Caco-2 (cell line): Measurements from ENCODE around the gene DNAJA4. TPM values are rescaled to one million over a fixed set of nuclear protein-coding genes. Genes with fewer than 3 reads are reported as not detected.

ENCODE experiments used
- BruUV-seq: library from RNA; stranded (reverse); fragments of 400-500 nt; replicated peaks from 2 replicates; lab custom pipeline; 2021; lab: Mats Ljungman, UMichigan
- CTCF ChIA-PET: fragments of 300-600 bp; sonication (Branson Sonifier 250); formaldehyde crosslinking; loops from one replicate; lab custom pipeline; 2022; ENCODE audit warnings: antibody characterized with exemption; lab: Charles Lee
- POLR2A ChIA-PET: fragments of 300-600 bp; sonication (Branson Sonifier 250); formaldehyde crosslinking; loops from one replicate; lab custom pipeline; 2022; ENCODE audit warnings: antibody characterized with exemption; lab: Charles Lee
- DNase-seq, 2 experiments: peaks; one replicate each; pipeline versions ENCODE4 v3.0.0 to v3.0.0-alpha.2; 2020 to 2022
- H3K27me3 ChIP-seq: replicated peaks from 2 replicates; pipeline ENCODE4 v1.6.0; 2011; ENCODE audit warnings: low read length; ENCODE audit not compliant: control insufficient read depth, insufficient read depth
- H3K36me3 ChIP-seq: 2 replicates; pipeline ENCODE4 v1.5.1; 2011; ENCODE audit warnings: low read length; ENCODE audit not compliant: control insufficient read depth, insufficient read depth
- H3K4me1 ChIP-seq: fragments of 250-450 bp; sonication (Bioruptor Pico); 2 replicates; pipeline ENCODE4 v1.5.1; 2020; ENCODE audit warnings: mild to moderate bottlenecking
- H3K4me3 ChIP-seq: 2 replicates; pipeline ENCODE4 v1.5.1; 2011; ENCODE audit warnings: low read depth, mild to moderate bottlenecking, control low read depth, low read length
- H3K9me3 ChIP-seq: fragments of 250-450 bp; sonication (Bioruptor Pico); 2 replicates; pipeline ENCODE4 v1.5.1; 2020; ENCODE audit warnings: mild to moderate bottlenecking, moderate library complexity
- H3K27ac Mint-ChIP-seq: one replicate; pipeline ENCODE4 v1.8.0; 2022; ENCODE audit warnings: mixed read lengths; ENCODE audit not compliant: unreplicated experiment
- H3K27me3 Mint-ChIP-seq: one replicate; pipeline ENCODE4 v1.8.0; 2022; ENCODE audit warnings: mixed read lengths; ENCODE audit not compliant: insufficient read depth, unreplicated experiment
- H3K36me3 Mint-ChIP-seq: one replicate; pipeline ENCODE4 v1.8.0; 2022; ENCODE audit warnings: mild to moderate bottlenecking, mixed read lengths; ENCODE audit not compliant: insufficient read depth, unreplicated experiment
- H3K4me1 Mint-ChIP-seq: one replicate; pipeline ENCODE4 v1.8.0; 2022; ENCODE audit warnings: low read depth, mixed read lengths; ENCODE audit not compliant: unreplicated experiment
- H3K4me3 Mint-ChIP-seq: one replicate; pipeline ENCODE4 v1.8.0; 2022; ENCODE audit warnings: mild to moderate bottlenecking, moderate library complexity, mixed read lengths; ENCODE audit not compliant: unreplicated experiment
- H3K9me3 Mint-ChIP-seq: one replicate; pipeline ENCODE4 v1.8.0; 2022; ENCODE audit warnings: mixed read lengths; ENCODE audit not compliant: unreplicated experiment
- CTCF ChIP-seq, 2 experiments: fragments of 200-600 bp in 1 of 2; IDR thresholded peaks; 1 replicate in 1 of 2; 2 replicates in 1 of 2; pipeline versions ENCODE4 v1.5.1 to v1.8.0; 2011 to 2022; ENCODE audit warnings: antibody characterized with exemption in 1 of 2, control low read depth in 1 of 2, inconsistent platforms in 1 of 2, low read depth in 1 of 2, low read length in 1 of 2, mild to moderate bottlenecking in 1 of 2, moderate library complexity in 1 of 2; ENCODE audit not compliant: insufficient read depth in 1 of 2, severe bottlenecking in 1 of 2, unreplicated experiment in 1 of 2
- intact Hi-C: fragments of 100-400 bp; cut with micrococcal nuclease; formaldehyde crosslinking; loops from one replicate; pipeline ENCODE4 v1.10.0; 2022; ENCODE audit not compliant: unreplicated experiment
- total RNA-seq: library from RNA; stranded (reverse); gene quantifications from 2 replicates; pipeline ENCODE4 v1.2.3, GENCODE V29; 2022

DNAJA4 gene
- total RNA-seq, 1 experiment from 2014 or later = 1.1 TPM

- BruUV-seq = no TSS peak
- H3K4me3 ChIP-seq = peak overlapping the region; percentile 39
- ChIA-PET POLR2A (no interaction called here), CTCF (interaction anchor here (0.6 kb wide), 2 partner anchors 41 to 608 kb away, joined by 3 read pairs; no protein-coding TSS in a partner anchor)
- DNase-seq = no peak
- intact Hi-C loops = no loop called here
- Mint-ChIP-seq H3K4me1 (peaks cover 4% of the 10 kb centered on the region), H3K27me3 (no peaks in the 10 kb centered on the region), H3K27ac (no peak overlapping the region), H3K36me3 (no peaks in the 10 kb centered on the region), H3K4me3 (peak overlapping the region; percentile 69), H3K9me3 (no peaks in the 10 kb centered on the region)
- no peaks in the 10 kb centered on the region for H3K9me3 ChIP-seq
- H3K4me1 ChIP-seq = no peaks in the 10 kb centered on the region
- no peaks in the 10 kb centered on the region; the same call in 1 of the 2 replicates for H3K27me3 ChIP-seq
- TF ChIP-seq CTCF (IDR thresholded peaks at IDR 0.05; ENCODE audit: insufficient read depth in 1 of 2, low read depth in 1 of 2, low read length in 1 of 2, severe bottlenecking in 1 of 2, unreplicated experiment in 1 of 2) = no peak
- H3K36me3 ChIP-seq = no peaks in the 10 kb centered on the region
These were observed 737 bp downstream of the DNAJA4 start for GRCh38 chr15:78265137-78265460.

GRCh38 chr15:78265752-78266224 lies 1.4 kb downstream of the DNAJA4 start:
- no peak overlapping the region for H3K4me3 Mint-ChIP-seq
- ChIA-PET CTCF (interaction anchor here (0.6 to 0.7 kb wide), 3 partner anchors 41 to 609 kb away, joined by 3 to 4 read pairs (median 3); no protein-coding TSS in a partner anchor), POLR2A (no interaction called here)
- no peaks in the 10 kb centered on the region for H3K4me1 Mint-ChIP-seq
- Histone ChIP-seq H3K4me3 (no peak overlapping the region), H3K36me3 (no peaks in the 10 kb centered on the region), H3K4me1 (no peaks in the 10 kb centered on the region), H3K9me3 (no peaks in the 10 kb centered on the region), H3K27me3 (no peaks in the 10 kb centered on the region; the same call in 1 of the 2 replicates)
- DNase-seq = no peak
- no peak overlapping the region for H3K27ac Mint-ChIP-seq
- no peak for TF ChIP-seq CTCF (IDR thresholded peaks at IDR 0.05; ENCODE audit: insufficient read depth in 1 of 2, low read depth in 1 of 2, low read length in 1 of 2, severe bottlenecking in 1 of 2, unreplicated experiment in 1 of 2)
- peaks cover 2% of the 10 kb centered on the region for H3K27me3 Mint-ChIP-seq
- no TSS peak for BruUV-seq
- no peaks in the 10 kb centered on the region for H3K9me3 Mint-ChIP-seq
- H3K36me3 Mint-ChIP-seq = no peaks in the 10 kb centered on the region
- intact Hi-C loops = no loop called here

GRCh38 chr15:78266229-78266628 lies 1.9 kb downstream of the DNAJA4 start:
- H3K36me3 ChIP-seq = no peaks in the 10 kb centered on the region
- no peaks in the 10 kb centered on the region for H3K4me1 ChIP-seq
- no peaks in the 10 kb centered on the region for H3K4me1 Mint-ChIP-seq
- no peak overlapping the region for H3K4me3 ChIP-seq
- no peak for DNase-seq
- no peak overlapping the region for H3K4me3 Mint-ChIP-seq
- H3K27ac Mint-ChIP-seq = no peak overlapping the region
- H3K27me3 ChIP-seq = no peaks in the 10 kb centered on the region; the same call in 1 of the 2 replicates
- intact Hi-C loops = no loop called here
- ChIA-PET POLR2A (no interaction called here), CTCF (interaction anchor here (0.7 kb wide), 1 partner anchor 152 kb away, joined by 4 read pairs; no protein-coding TSS in a partner anchor)
- no peak for TF ChIP-seq CTCF (IDR thresholded peaks at IDR 0.05; ENCODE audit: insufficient read depth in 1 of 2, low read depth in 1 of 2, low read length in 1 of 2, severe bottlenecking in 1 of 2, unreplicated experiment in 1 of 2)
- H3K36me3 Mint-ChIP-seq = no peaks in the 10 kb centered on the region
- H3K9me3 ChIP-seq = no peaks in the 10 kb centered on the region
- BruUV-seq = no TSS peak
- peaks cover 2% of the 10 kb centered on the region for H3K27me3 Mint-ChIP-seq
- H3K9me3 Mint-ChIP-seq = no peaks in the 10 kb centered on the region
